HG02588 (cell line): ENCODE data around the gene SUV39H1.

ENCODE experiments used
- ATAC-seq: cut with Tn5 transposase; IDR thresholded peaks from one replicate; pipeline ENCODE4 v1.9.1; 2021; ENCODE audit warnings: mild to moderate bottlenecking, moderate library complexity; ENCODE audit not compliant: unreplicated experiment

SUV39H1 gene

DNA sequence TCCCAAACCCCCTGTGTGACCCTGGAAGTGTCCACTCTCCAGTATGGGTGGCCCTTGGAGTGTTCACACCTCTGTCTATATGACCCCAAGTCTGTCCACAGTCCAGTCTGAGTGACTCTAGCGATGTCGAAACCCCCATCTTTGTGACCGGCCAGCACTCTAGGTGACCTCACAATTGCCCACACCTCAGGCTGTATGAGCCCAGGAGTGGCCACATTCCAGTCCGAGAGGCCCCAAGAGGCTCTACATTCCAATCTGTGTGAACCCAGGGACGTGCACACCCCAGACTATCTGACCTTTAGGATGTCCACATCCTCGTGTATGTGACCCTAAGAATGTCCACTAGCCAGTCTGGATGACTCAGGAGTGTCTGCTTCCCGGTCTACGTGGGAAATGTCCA lies 57.7 kb downstream of the SUV39H1 start:
- ATAC-seq = no peak
